HepG2 (cell line): ENCODE measurements around the gene PNLIPRP2. TPM values are rescaled to one million over a fixed set of nuclear protein-coding genes. Genes with fewer than 3 reads are reported as not detected.

Source experiments
- ARNT ChIP-seq: fragments of 450-650 bp; IDR thresholded peaks from 2 replicates; pipeline ENCODE4 v1.6.1; 2017
- ATF2 ChIP-seq: sonication (generic); formaldehyde crosslinking; IDR thresholded peaks from 2 replicates; pipeline ENCODE4 v1.4.0; 2020; ENCODE audit warnings: missing genetic modification reagents
- BHLHE40 ChIP-seq: IDR thresholded peaks from 2 replicates; pipeline ENCODE4 v1.6.1; 2011; ENCODE audit warnings: low read length, improper control_type of control experiment
- GABPB1 ChIP-seq: IDR thresholded peaks from 2 replicates; pipeline ENCODE4 v1.6.1; 2016; ENCODE audit warnings: mild to moderate bottlenecking, missing genetic modification reagents, moderate library complexity, missing compliant biosample characterization
- KLF6 ChIP-seq: IDR thresholded peaks from 2 replicates; pipeline ENCODE4 v1.8.0; 2016; ENCODE audit warnings: missing biosample characterization, missing genetic modification reagents
- MYC ChIP-seq: sonication (generic); formaldehyde crosslinking; IDR thresholded peaks from 2 replicates; pipeline ENCODE4 v1.9.0; 2021; ENCODE audit warnings: missing genetic modification reagents, borderline replicate concordance
- NCOA2 ChIP-seq: sonication (generic); formaldehyde crosslinking; IDR thresholded peaks from 2 replicates; pipeline ENCODE4 v1.8.0; 2022; ENCODE audit warnings: inconsistent platforms
- PHF21A ChIP-seq: sonication (generic); formaldehyde crosslinking; IDR thresholded peaks from 2 replicates; pipeline ENCODE4 v1.5.0; 2020; ENCODE audit warnings: mild to moderate bottlenecking, missing genetic modification reagents
- PRDM10 ChIP-seq: sonication (generic); formaldehyde crosslinking; IDR thresholded peaks from 2 replicates; pipeline ENCODE4 v1.4.0; 2020; ENCODE audit warnings: low read depth, missing genetic modification reagents
- SAP130 ChIP-seq: IDR thresholded peaks from 2 replicates; pipeline ENCODE4 v1.6.1; 2016; ENCODE audit warnings: low read depth
- SIX4 ChIP-seq: sonication (generic); formaldehyde crosslinking; IDR thresholded peaks from 2 replicates; pipeline ENCODE4 v1.4.0; 2020; ENCODE audit warnings: missing genetic modification reagents
- TCF7 ChIP-seq: sonication (generic); IDR thresholded peaks from 2 replicates; pipeline ENCODE4 v1.6.1; 2016; ENCODE audit warnings: antibody characterized with exemption, low read depth
- TSC22D2 ChIP-seq: sonication (generic); formaldehyde crosslinking; IDR thresholded peaks from 2 replicates; pipeline ENCODE4 v1.5.1; 2020; ENCODE audit warnings: missing genetic modification reagents, mild to moderate bottlenecking, borderline replicate concordance
- ZFAT ChIP-seq: sonication (generic); formaldehyde crosslinking; conservative IDR thresholded peaks from 2 replicates; pipeline ENCODE4 v1.8.1; 2023; ENCODE audit warnings: missing genetic modification reagents, inconsistent platforms
- ZFP37 ChIP-seq: sonication (generic); formaldehyde crosslinking; IDR thresholded peaks from 2 replicates; pipeline ENCODE4 v1.4.0; 2020; ENCODE audit warnings: missing genetic modification reagents, borderline replicate concordance
- ZNF18 ChIP-seq: sonication (generic); formaldehyde crosslinking; IDR thresholded peaks from 2 replicates; pipeline ENCODE4 v1.8.0; 2022; ENCODE audit warnings: mild to moderate bottlenecking, missing genetic modification reagents; ENCODE audit not compliant: insufficient replicate concordance
- ZNF30 ChIP-seq: sonication (generic); formaldehyde crosslinking; IDR thresholded peaks from 2 replicates; pipeline ENCODE4 v1.5.0; 2020; ENCODE audit warnings: mild to moderate bottlenecking, missing genetic modification reagents
- ZNF367 ChIP-seq: sonication (generic); formaldehyde crosslinking; IDR thresholded peaks from 2 replicates; pipeline ENCODE4 v1.4.0; 2020; ENCODE audit warnings: missing genetic modification reagents, borderline replicate concordance
- ZNF557 ChIP-seq: sonication (generic); formaldehyde crosslinking; IDR thresholded peaks from 2 replicates; pipeline ENCODE4 v1.4.0; 2020; ENCODE audit warnings: missing genetic modification reagents
- polyA plus RNA-seq, 8 experiments: library from polyadenylated mRNA; depleted of rRNA in 3 of 8; stranded (reverse) in 7 of 8; unstranded in 1 of 8; fragments of >200 nt; fragmentation: Illumina TruSeq in 4 of 8; extraction: Trizol in 4 of 8; gene quantifications; 2 replicates each; pipeline versions ENCODE4 v1.2.1 to v1.2.3, GENCODE V29; 2011 to 2016; ENCODE audit warnings: low read depth in 4 of 8, missing spikeins in 1 of 8, mixed read lengths in 1 of 8; ENCODE audit not compliant: insufficient read depth in 1 of 8
- total RNA-seq, 5 experiments: library from RNA; depleted of rRNA; stranded (reverse); fragments of >200 nt; fragmentation: Illumina TruSeq; extraction: Trizol; gene quantifications; 2 replicates each; pipeline ENCODE4 v1.2.3, GENCODE V29; 2016; ENCODE audit warnings: low read depth in 1 of 5
- TF ChIP-seq, protein P1 (sequence below): IDR thresholded peaks from 2 replicates; pipeline ENCODE4 v1.6.1; 2016; ENCODE audit warnings: low read depth, control low read depth
- TF ChIP-seq, protein P2 (sequence below): sonication (generic); formaldehyde crosslinking; IDR thresholded peaks from 2 replicates; pipeline ENCODE4 v1.4.0; 2020; ENCODE audit warnings: missing genetic modification reagents, borderline replicate concordance

The PNLIPRP2 gene
- total and polyA plus RNA-seq, 2 of the 13 experiments (the other 11 are each of a cell fraction or from before 2014, with no cell fraction given), result 0.21 to 0.97 TPM

- no peak for TF ChIP-seq ZNF18
- TF ChIP-seq ZFP37 (CRISPR knock-in tag), result 0 out of 2 replicates have a peak, but pooled peaks have one; percentile 60
- TF ChIP-seq PRDM10, result no peak
- TF ChIP-seq GABPB1 (CRISPR knock-in tag), result peak; percentile 32; the same call in 1 of the 2 replicates
- TF ChIP-seq NCOA2, result peak; percentile 75
- TF ChIP-seq, protein P1, sequence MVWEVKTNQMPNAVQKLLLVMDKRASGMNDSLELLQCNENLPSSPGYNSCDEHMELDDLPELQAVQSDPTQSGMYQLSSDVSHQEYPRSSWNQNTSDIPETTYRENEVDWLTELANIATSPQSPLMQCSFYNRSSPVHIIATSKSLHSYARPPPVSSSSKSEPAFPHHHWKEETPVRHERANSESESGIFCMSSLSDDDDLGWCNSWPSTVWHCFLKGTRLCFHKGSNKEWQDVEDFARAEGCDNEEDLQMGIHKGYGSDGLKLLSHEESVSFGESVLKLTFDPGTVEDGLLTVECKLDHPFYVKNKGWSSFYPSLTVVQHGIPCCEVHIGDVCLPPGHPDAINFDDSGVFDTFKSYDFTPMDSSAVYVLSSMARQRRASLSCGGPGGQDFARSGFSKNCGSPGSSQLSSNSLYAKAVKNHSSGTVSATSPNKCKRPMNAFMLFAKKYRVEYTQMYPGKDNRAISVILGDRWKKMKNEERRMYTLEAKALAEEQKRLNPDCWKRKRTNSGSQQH (CRISPR knock-in tag), result no peak
- TF ChIP-seq ATF2 (CRISPR knock-in tag), result peak; percentile 44; the same call in 1 of the 2 replicates
- peak; percentile 55 for TF ChIP-seq BHLHE40
- TF ChIP-seq KLF6 (CRISPR knock-in tag), result no peak
- no peak for TF ChIP-seq ZNF30 (CRISPR knock-in tag)
- TF ChIP-seq TSC22D2 (CRISPR knock-in tag), result peak; percentile 39; the same call in 1 of the 2 replicates
- TF ChIP-seq, protein P2, sequence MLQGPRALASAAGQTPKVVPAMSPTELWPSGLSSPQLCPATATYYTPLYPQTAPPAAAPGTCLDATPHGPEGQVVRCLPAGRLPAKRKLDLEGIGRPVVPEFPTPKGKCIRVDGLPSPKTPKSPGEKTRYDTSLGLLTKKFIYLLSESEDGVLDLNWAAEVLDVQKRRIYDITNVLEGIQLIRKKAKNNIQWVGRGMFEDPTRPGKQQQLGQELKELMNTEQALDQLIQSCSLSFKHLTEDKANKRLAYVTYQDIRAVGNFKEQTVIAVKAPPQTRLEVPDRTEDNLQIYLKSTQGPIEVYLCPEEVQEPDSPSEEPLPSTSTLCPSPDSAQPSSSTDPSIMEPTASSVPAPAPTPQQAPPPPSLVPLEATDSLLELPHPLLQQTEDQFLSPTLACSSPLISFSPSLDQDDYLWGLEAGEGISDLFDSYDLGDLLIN (CRISPR knock-in tag), result no peak
- 0 out of 2 replicates have a peak, but pooled peaks have one; percentile 30 for TF ChIP-seq PHF21A (CRISPR knock-in tag)
- no peak for TF ChIP-seq ARNT
- no peak for TF ChIP-seq ZNF367
- TF ChIP-seq ZFAT (CRISPR knock-in tag), result no peak
- TF ChIP-seq TCF7, result peak; percentile 37; the same call in 1 of the 2 replicates
- no peak for TF ChIP-seq ZNF557
- peak; percentile 88 for TF ChIP-seq MYC (CRISPR knock-in tag)
- TF ChIP-seq SIX4, result peak; percentile 52
- TF ChIP-seq SAP130 (CRISPR knock-in tag), result peak; percentile 52
Measured at GRCh38 chr10:116694243-116694926, 73.6 kb downstream of the PNLIPRP2 start (continued).
